Right cardiac atrium (tissue), 5 donors: Measurements from ENCODE around the gene NXNL1. TPM values are rescaled to one million over a fixed set of nuclear protein-coding genes. Genes with fewer than 3 reads are reported as not detected.

ENCODE experiments used
- ATAC-seq, 2 donors: fragments of 200-7000 bp; cut with Tn5 transposase; one replicate each; pipeline versions ENCODE4 v1.8.0 to v1.9.1; 2020; ENCODE audit warnings: moderate library complexity in 2 of 2, mild to moderate bottlenecking in 1 of 2
- DNase-seq, 3 donors: peaks; one replicate each; pipeline ENCODE4 v3.0.0-alpha.2; 2020
- H3K27ac ChIP-seq: one replicate; pipeline ENCODE4 v1.5.1; 2013; ENCODE audit warnings: mild to moderate bottlenecking, low read length, control low read depth, moderate library complexity
- H3K27me3 ChIP-seq: one replicate; pipeline ENCODE4 v1.6.1; 2013; ENCODE audit not compliant: control insufficient read depth, insufficient read depth
- H3K4me1 ChIP-seq: one replicate; pipeline ENCODE4 v1.6.1; 2013; ENCODE audit warnings: low read length; ENCODE audit not compliant: control insufficient read depth, insufficient read depth
- H3K4me3 ChIP-seq: one replicate; pipeline ENCODE4 v1.5.1; 2013; ENCODE audit warnings: low read length, control low read depth
- H3K9me3 ChIP-seq: one replicate; pipeline ENCODE4 v1.6.1; 2013; ENCODE audit warnings: low read length; ENCODE audit not compliant: control insufficient read depth
- WGBS: extraction: QIAGEN DNeasy Blood & Tissue Kit; methylation state at CpG from one replicate; pipeline ENCODE4 v1.1.7; 2013; 5-methylcytosine and 5-hydroxymethylcytosine counted together
- intact Hi-C, 4 donors: fragments of 100-400 bp; cut with DNase I; formaldehyde crosslinking; loops; one replicate each; pipeline versions ENCODE4 v1.11.0 to v1.14.0; 2022 to 2023
- polyA plus RNA-seq: library from polyadenylated mRNA; stranded (reverse); fragments of 200-250 nt; gene quantifications from one replicate; pipeline ENCODE4 v1.2.3, GENCODE V29; 2013
- total RNA-seq, 4 donors: library from RNA; stranded (reverse); fragmentation: NEBNext Ultra II Directional; extraction: Animal tissue kit (Norgen Biotek cat#: 25700); gene quantifications; one replicate each; pipeline ENCODE4 v1.2.1, GENCODE V29; 2021
- donor health status: healthy with polysubstance abuse.
- donor health status: DM: no; HTN: yes; CAD: no.
- donor health status: DM: no; HTN: no; CAD: no.
- donor health status: DM: no; HTN: yes; CAD: no; lungs with severe emphysema.
- donor health status: DM: yes; HTN: yes; CAD: no.

NXNL1 gene
- total and polyA plus RNA-seq, 5 donors = 0.29 to 0.63 (median 0.45) TPM; not detected in 2

DNA sequence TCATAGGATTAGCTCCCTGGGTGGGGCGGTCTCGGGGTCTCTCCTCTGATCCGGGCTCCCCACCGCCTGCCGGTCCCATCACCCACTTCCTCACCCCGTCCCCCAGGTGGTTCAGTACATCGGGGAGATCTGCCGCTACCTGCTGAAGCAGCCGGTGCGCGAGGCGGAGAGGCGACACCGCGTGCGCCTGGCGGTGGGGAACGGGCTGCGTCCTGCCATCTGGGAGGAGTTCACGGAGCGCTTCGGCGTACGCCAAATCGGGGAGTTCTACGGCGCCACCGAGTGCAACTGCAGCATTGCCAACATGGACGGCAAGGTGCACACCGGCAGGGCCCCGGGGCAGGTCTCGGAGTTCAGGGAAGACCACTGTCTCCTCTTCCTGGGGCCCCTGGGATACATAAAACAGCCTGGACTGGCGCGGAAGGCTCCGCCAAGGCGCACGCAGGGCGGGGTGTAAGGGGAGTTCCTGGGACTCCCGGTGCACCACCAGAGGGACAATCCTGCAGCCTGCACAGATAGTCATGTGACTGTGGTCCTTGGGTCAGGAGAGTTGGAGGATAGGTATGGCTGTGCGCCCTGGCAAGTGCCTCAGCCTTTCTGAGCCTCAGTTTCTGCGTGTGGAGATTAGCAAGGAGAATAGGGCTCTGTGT, 36.5 kb upstream of the NXNL1 start:
- ATAC-seq (no peak), DNase-seq (peak in 1 of 3 donors; percentile 42)
- intact Hi-C loops = no loop called here
- Histone ChIP-seq H3K4me3 (no peak overlapping the region), H3K27ac (no peak overlapping the region), H3K4me1 (peaks cover 7% of the 10 kb centered on the region), H3K9me3 (no peaks in the 10 kb centered on the region), H3K27me3 (no peaks in the 10 kb centered on the region)
- 73% methylated on average over 41 of the region's 41 CpGs for WGBS

DNA sequence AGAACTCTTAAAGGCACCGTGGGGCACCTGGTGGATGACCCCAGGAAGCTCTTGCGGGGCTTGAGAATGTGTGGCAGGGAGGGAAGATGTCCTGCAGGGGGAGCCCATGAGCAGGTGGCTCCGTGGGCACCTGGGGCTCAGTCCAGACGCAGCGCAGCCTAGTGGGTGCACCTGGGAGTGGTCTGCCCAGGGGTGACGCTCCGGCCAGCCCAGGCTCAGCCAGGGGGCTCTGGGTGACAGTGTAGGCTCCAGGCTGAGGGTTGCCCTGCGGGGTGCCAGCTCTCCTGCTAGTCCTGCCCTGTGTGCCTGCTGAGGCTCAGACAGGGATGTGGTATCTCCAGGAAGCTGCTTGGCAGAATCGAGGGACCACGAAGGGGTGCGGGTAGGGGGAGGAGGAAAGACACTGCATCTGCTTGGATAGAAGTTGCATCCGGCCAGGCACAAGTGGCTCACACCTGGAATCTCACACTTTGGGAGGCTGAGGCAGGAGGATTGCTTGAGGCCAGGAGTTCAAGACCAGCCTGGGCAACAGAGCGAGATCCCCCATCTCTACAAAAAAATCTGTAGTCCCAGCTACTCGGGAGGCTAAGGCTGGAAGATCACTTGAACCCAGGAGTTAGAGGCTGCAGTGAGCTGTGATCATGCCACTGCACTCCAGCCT, 35.7 kb upstream of the NXNL1 start:
- ATAC-seq = peak; percentile 51 to 73
- no peak overlapping the region for H3K27ac ChIP-seq
- H3K4me3 ChIP-seq = no peak overlapping the region
- intact Hi-C loops = no loop called here
- peaks cover 7% of the 10 kb centered on the region for H3K4me1 ChIP-seq
- H3K9me3 ChIP-seq = no peaks in the 10 kb centered on the region
- no peaks in the 10 kb centered on the region for H3K27me3 ChIP-seq
- WGBS = 45% methylated on average over 14 of the region's 14 CpGs
- peak; percentile 71 to 88 (median 88) for DNase-seq

DNA sequence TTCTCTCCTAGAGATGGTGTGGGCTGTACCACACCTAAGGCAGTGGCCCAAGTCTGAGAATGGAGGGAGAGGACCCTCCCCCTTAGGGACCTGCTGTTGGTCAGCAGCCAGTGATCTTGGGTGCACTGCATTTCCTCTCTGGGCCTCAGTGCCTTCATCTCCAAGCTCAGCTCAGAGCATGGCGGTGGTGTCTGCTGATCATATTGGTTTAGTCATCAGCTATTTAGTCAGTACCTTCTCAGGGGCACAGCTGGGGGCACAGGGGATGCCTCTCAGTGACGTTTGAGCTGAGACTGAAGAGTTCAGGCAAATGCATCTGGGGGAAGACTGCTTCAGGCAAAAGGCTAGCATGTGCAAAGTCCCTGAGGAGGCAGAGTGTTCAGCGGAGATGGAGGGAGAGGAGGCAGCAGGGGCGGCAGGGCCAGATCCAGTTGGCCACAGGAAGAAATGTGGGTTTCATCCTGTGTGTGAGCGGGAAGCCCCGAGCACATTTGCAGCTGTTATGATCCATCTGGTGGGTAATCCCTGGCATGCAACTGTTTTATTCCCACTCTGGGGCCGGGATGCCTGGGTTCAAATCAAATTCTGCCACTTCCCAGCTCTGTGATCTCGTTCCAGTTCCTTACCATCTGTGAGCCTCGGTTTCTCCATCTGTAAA, 35.0 kb upstream of the NXNL1 start:
- H3K27me3 ChIP-seq = no peaks in the 10 kb centered on the region
- intact Hi-C loops = no loop called here
- H3K9me3 ChIP-seq = no peaks in the 10 kb centered on the region
- H3K4me3 ChIP-seq = no peak overlapping the region
- peak in 1 of 3 donors; percentile 36 for DNase-seq
- WGBS = 71% methylated on average over 9 of the region's 9 CpGs
- H3K27ac ChIP-seq = no peak overlapping the region
- H3K4me1 ChIP-seq = peaks cover 7% of the 10 kb centered on the region
- no peak for ATAC-seq

DNA sequence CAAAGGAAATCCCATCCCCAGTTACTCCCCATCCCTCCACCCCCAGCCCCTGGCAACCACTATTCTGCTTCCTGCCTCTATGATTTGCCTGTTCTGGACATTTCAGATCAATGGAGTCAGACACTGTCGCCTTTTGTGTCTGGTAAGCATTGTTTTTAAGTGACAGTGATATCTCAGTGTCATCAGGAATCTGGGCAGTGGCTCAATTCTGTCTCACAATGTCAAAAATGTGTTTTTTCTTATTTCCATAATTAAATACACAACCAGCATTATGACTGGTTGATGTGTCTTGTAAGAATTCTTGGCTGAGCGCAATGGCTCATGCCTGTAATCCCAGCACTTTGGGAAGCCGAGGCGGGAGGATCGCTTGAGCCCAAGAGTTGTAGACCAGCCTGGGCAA, 30.6 kb upstream of the NXNL1 start:
- Histone ChIP-seq H3K4me1 (no peaks in the 10 kb centered on the region), H3K4me3 (no peak overlapping the region), H3K27ac (no peak overlapping the region), H3K9me3 (no peaks in the 10 kb centered on the region), H3K27me3 (no peaks in the 10 kb centered on the region)
- ATAC-seq (no peak), DNase-seq (peak in 1 of 3 donors; percentile 42)
- WGBS = 67% methylated on average over 5 of the region's 5 CpGs
- intact Hi-C loops = no loop called here

DNA sequence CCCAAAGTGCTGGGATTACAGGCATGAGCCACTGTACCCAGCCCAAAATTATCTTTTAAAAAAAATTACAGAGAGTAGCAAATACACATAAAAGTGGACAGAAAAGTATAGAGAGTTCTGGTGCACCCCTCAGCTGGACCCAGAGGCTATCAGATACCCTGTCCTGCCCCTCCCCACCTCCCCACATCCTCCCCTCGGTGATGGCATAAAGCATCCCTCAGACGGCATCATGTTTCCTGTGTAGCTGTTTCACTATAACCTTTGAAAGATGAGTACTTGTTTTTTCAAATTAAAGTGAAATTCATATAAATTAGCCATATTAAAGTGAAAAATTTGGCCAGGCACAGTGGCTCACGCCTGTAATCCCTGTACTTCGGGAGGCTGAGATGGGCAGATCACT, 29.7 kb upstream of the NXNL1 start:
- 62% methylated on average over 4 of the region's 4 CpGs for WGBS
- Histone ChIP-seq H3K9me3 (no peaks in the 10 kb centered on the region), H3K4me1 (no peaks in the 10 kb centered on the region), H3K4me3 (no peak overlapping the region), H3K27ac (no peak overlapping the region), H3K27me3 (no peaks in the 10 kb centered on the region)
- no peak for ATAC-seq
- intact Hi-C loops = no loop called here
- DNase-seq = peak in 1 of 3 donors; percentile 20

DNA sequence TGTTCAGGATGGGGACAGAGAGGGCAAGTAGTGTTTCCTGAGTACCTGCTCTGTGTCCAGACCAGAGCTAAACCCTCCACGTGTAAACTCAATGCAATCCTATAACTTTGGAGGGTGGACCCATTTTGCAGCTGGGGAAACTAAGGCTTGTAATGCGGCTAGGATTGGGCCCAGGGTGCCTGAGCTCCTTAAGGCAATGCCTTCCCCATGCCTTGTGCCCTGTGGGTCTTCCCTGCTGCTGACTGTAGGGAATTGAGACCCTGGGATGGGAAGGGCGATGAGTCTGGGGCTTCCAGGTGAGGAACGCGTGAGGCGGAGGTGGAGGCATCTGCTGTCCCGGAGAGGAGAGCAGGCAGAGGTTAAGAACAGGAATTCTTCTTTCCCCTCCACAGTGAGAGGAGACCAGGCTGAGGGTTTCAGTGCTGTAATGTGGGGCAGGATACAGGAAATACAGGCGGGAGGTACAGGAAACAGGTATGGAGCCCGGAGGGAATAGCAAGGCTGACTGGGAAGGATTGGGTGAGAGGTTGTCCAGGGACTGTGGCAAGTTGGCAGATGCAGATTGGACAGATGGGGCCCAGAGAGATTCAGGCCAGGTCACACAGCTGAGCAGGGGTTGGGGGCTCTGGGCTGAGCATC, 28.8 kb upstream of the NXNL1 start:
- no peak overlapping the region for H3K27ac ChIP-seq
- no peak overlapping the region for H3K4me3 ChIP-seq
- peak in 1 of 2 donors; percentile 12 for ATAC-seq
- intact Hi-C loops = no loop called here
- no peaks in the 10 kb centered on the region for H3K27me3 ChIP-seq
- H3K9me3 ChIP-seq = no peaks in the 10 kb centered on the region
- DNase-seq = peak in 1 of 3 donors; percentile 16
- WGBS = 67% methylated on average over 9 of the region's 9 CpGs
- no peaks in the 10 kb centered on the region for H3K4me1 ChIP-seq

DNA sequence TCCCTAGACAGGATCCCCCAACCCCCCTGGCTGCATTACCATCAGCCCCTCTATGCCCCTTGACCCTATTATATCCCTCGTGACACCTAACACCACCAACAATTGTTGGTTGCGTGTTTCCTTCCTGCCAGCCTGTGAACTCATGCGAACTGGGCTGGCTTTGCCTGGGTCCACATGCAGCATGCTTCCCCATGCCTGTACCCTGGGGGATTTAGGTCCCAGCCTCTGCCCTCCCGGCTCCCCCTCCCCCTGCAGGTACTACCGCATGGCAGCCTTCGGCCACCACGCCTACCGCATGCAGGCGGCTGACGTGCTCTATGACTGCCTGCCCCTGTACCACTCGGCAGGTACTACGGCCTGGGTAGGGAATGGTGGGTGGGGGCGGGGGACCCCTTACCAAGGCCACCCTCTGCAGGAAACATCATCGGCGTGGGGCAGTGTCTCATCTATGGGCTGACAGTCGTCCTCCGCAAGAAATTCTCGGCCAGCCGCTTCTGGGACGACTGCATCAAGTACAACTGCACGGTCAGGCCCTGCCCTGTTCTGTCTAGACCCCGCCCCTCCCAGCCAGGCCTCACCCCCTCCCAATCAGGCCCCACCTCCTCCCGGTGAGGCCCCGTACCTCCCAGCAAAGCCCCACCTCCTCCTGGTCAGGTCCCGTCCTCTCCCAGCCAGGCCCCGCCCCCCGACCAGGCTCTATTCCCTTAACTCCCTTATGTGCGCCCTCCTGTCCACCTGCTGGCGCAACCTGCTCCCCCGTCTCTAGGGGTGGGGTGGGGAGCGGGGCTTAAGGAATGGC, 28.1 kb upstream of the NXNL1 start:
- intact Hi-C loops = no loop called here
- Histone ChIP-seq H3K4me1 (no peaks in the 10 kb centered on the region), H3K27me3 (no peaks in the 10 kb centered on the region), H3K27ac (no peak overlapping the region), H3K9me3 (no peaks in the 10 kb centered on the region), H3K4me3 (no peak overlapping the region)
- peak; percentile 82 to 95 for ATAC-seq
- DNase-seq = peak; percentile 72 to 87 (median 85)
- 47% methylated on average over 31 of the region's 31 CpGs for WGBS

DNA sequence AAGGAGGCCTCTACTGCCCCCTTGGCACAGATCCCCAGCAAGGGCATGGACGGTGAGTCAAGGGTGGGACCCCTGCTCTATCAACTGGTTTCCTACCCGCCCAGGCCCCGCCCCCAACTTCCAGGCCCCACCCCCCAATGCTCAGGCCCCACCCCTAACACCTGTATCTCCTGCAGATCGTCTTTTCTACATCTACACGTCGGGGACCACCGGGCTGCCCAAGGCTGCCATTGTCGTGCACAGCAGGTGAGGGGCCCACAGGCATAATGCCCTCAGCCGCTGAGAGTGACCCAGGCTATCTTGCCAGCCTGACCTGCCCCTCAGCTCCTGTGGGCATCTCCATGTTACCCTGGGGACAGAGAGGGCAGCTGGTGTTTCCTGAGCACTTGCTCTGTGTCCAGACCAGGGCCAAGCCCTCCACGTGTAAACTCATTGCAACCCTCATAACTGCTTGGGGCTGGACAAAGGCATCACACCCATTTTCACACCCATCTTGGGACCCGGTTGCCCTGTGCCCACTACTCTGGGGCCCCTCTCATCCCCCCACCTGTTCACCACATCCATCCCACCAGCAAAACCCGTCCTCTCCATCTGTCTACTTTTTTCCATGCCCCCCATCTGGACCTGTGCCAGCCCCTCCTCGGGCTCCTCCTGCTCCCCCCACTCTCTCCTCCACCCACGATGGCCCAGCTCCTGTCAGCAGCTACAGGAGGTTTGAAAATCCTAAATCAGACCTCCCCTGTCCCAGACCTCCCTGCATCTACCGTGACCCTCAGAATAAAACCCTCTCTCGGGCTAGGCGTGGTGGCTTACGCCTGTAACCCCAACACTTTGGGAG, 26.8 kb upstream of the NXNL1 start:
- Histone ChIP-seq H3K27me3 (no peaks in the 10 kb centered on the region), H3K9me3 (no peaks in the 10 kb centered on the region), H3K27ac (no peak overlapping the region), H3K4me3 (no peak overlapping the region), H3K4me1 (no peaks in the 10 kb centered on the region)
- 74% methylated on average over 18 of the region's 18 CpGs for WGBS
- intact Hi-C loops = no loop called here
- DNase-seq (peak in 1 of 3 donors; percentile 41), ATAC-seq (no peak)

DNA sequence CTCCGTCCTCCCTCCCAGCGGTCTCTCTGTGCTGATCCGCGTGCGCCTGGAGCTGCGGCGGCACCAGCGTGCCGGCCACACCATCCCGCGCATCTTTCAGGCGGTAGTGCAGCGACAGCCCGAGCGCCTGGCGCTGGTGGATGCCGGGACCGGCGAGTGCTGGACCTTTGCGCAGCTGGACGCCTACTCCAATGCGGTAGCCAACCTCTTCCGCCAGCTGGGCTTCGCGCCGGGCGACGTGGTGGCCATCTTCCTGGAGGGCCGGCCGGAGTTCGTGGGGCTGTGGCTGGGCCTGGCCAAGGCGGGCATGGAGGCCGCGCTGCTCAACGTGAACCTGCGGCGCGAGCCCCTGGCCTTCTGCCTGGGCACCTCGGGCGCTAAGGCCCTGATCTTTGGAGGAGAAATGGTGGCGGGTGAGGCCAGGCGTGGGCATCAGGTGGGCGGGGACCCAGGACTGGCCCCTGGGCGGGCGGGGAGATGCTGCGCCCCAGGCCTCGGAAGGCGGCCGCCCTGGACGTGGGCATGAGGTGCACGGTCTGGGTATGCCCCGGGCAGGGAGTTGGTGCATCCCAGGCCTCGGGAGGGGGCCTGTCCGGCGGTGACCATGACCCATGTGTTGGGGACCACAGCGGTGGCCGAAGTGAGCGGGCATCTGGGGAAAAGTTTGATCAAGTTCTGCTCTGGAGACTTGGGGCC, 26.0 kb upstream of the NXNL1 start:
- WGBS = 94% methylated on average over 58 of the region's 58 CpGs
- DNase-seq (peak in 1 of 3 donors; percentile 37), ATAC-seq (peak in 1 of 2 donors; percentile 3)
- H3K27me3 ChIP-seq = no peaks in the 10 kb centered on the region
- no peaks in the 10 kb centered on the region for H3K4me1 ChIP-seq
- no peaks in the 10 kb centered on the region for H3K9me3 ChIP-seq
- H3K4me3 ChIP-seq = no peak overlapping the region
- no peak overlapping the region for H3K27ac ChIP-seq
- intact Hi-C loops = no loop called here
